Bronchial epithelial cell (primary cell): Measurements from ENCODE around the gene SHC3. TPM values are rescaled to one million over a fixed set of nuclear protein-coding genes. Genes with fewer than 3 reads are reported as not detected.

Source experiments
- DNase-seq: peaks from one replicate; pipeline ENCODE4 v3.0.0-alpha.2; 2010; ENCODE audit warnings: low read depth
- FAIRE-seq: peaks from 2 replicates; lab custom pipeline; 2011; peaks lifted over from hg19 to GRCh38; lab: Jason Lieb, UNC
- H3K27me3 ChIP-seq: 2 replicates; pipeline ENCODE4 v1.5.1; 2011; ENCODE audit warnings: low read length; ENCODE audit not compliant: control insufficient read depth, insufficient read depth
- H3K36me3 ChIP-seq: 2 replicates; pipeline ENCODE4 v1.5.1; 2011; ENCODE audit warnings: low read length; ENCODE audit not compliant: control insufficient read depth, insufficient read depth
- H3K4me3 ChIP-seq: 2 replicates; pipeline ENCODE4 v1.5.1; 2011; ENCODE audit warnings: mild to moderate bottlenecking, low read depth, low read length, control low read depth
- CTCF ChIP-seq: IDR thresholded peaks from 2 replicates; pipeline ENCODE4 v1.5.1; 2011; ENCODE audit warnings: mild to moderate bottlenecking, moderate library complexity, low read length, control low read depth, inconsistent platforms; ENCODE audit not compliant: insufficient read depth, severe bottlenecking
- total RNA-seq: library from RNA; depleted of rRNA; stranded (reverse); fragments of >200 nt; gene quantifications from 2 replicates; pipeline ENCODE4 v1.2.1, GENCODE V29; 2014

SHC3 gene
- total RNA-seq, 1 donor from 2014 or later: 0.26 TPM

GRCh38 chr9:89177012-89177943 is 1.3 kb downstream of the SHC3 start:
- no peaks in the 10 kb centered on the region for H3K36me3 ChIP-seq
- peaks cover 7% of the 10 kb centered on the region for H3K27me3 ChIP-seq
- TF ChIP-seq CTCF: no peak
- FAIRE-seq (no peak), DNase-seq (no peak)
- no peak overlapping the region for H3K4me3 ChIP-seq

- Histone ChIP-seq H3K4me3 (no peak overlapping the region), H3K27me3 (peaks cover 7% of the 10 kb centered on the region), H3K36me3 (no peaks in the 10 kb centered on the region)
- FAIRE-seq: no peak
- DNase-seq: no peak
- TF ChIP-seq CTCF: no peak
Observed at GRCh38 chr9:89175828-89176261, 2.8 kb downstream of the SHC3 start.

GRCh38 chr9:89174291-89174690 is 4.3 kb downstream of the SHC3 start:
- no peaks in the 10 kb centered on the region for H3K36me3 ChIP-seq
- TF ChIP-seq CTCF: no peak
- H3K27me3 ChIP-seq: peaks cover 7% of the 10 kb centered on the region
- DNase-seq (no peak), FAIRE-seq (no peak)
- no peak overlapping the region for H3K4me3 ChIP-seq

- Histone ChIP-seq H3K4me3 (no peak overlapping the region), H3K27me3 (peaks cover 7% of the 10 kb centered on the region), H3K36me3 (no peaks in the 10 kb centered on the region)
- FAIRE-seq (no peak), DNase-seq (no peak)
- no peak for TF ChIP-seq CTCF
Observed at GRCh38 chr9:89173072-89173471, 5.5 kb downstream of the SHC3 start.

GRCh38 chr9:89172398-89172797 is 6.2 kb downstream of the SHC3 start:
- no peak for TF ChIP-seq CTCF
- no peak for DNase-seq
- Histone ChIP-seq H3K4me3 (no peak overlapping the region), H3K36me3 (no peaks in the 10 kb centered on the region), H3K27me3 (peaks cover 3% of the 10 kb centered on the region)
- FAIRE-seq: no peak
